Activated CD4-positive, alpha-beta T cell treated with anti-CD3 and anti-CD28 coated beads, Interleukin-2, amount 50 U/mL, for 24 hours (primary cell): Measurements from ENCODE around the gene IVD.

Experiments
- DNase-seq, 2 donors: peaks; one replicate each; pipeline ENCODE4 v3.0.0-alpha.2; 2020; ENCODE audit warnings: low read depth in 1 of 2, low spot score in 1 of 2

The IVD gene

DNA sequence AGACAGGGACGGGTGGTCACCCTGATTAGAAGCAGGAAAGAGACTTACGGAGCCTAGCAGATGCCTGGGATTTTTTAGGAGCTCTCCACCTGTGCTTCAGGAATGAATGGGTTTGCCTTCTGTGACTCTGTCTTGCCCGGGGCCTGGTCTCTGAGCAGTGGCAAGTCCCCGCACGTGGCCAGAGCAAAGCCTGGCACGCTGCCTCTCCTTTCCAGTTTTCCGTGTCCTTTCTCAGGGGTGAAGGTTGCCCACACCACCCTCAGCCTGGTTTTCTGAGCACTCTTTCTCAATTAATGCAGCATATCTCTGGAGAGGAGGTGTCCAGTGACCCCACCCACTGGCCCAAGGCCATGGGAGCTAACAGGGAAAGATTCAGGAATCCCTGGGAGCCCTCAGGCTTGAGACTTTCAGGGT, 50.7 kb downstream of the IVD start:
- no peak for DNase-seq

DNA sequence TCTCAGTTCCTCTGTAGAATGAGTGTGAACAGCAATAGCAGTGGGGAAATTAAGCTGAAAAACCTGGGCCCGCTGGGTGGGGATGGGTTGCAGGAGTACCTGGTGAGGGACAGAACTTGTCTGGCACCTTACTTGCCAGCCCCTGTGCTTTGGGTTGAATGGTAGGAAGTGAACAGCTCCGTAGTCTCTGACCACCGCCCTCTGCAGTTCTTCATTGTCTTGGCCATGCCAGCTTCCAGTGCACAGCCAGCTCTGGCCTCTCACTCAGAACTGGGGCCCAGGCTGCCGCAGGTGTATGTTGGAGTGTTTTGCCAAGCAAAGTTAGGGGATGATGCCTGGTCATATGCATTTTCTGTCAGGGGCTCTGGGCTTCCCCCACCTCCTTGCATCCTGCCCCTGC, 51.1 kb downstream of the IVD start:
- DNase-seq: no peak

DNA sequence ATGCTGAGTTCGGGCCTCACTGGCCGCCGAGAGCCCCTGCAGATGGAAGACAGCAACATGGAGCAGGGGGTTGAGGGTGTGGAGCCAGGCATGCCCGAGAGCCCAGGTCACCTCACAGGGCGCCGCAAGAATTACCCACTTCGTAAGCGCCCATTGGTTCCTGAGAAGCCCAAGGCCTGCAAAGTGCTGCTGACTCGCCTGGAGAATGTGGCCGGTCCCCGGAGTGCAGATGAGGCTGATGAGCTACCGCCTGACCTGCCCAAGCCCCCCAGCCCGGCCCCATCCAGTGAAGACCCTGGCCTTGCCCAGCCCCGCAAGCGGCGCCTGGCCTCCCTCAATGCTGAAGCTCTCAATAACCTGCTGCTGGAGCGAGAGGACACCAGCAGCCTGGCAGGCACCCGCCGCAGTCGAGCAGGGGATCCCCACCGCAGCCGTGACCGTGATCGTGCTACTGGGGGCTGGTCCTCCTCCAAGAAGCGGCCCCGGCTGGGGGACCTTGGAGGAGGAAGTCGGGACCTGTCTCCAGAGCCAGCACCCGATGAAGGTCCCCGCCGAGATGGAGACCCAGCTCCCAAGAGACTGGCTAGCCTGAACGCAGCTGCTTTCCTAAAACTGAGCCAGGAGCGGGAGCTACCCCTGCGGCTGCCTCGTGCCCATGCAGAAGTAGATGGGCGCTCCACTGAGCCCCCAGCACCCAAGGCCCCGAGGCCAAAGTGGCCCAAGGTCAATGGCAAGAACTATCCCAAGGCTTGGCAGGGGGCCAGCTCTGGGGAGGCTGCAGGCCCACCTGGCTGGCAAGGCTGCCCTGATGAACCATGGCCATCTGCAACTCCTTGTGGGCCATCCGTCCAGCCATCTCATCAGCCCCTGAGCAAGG, 53.1 kb downstream of the IVD start:
- DNase-seq: no peak

DNA sequence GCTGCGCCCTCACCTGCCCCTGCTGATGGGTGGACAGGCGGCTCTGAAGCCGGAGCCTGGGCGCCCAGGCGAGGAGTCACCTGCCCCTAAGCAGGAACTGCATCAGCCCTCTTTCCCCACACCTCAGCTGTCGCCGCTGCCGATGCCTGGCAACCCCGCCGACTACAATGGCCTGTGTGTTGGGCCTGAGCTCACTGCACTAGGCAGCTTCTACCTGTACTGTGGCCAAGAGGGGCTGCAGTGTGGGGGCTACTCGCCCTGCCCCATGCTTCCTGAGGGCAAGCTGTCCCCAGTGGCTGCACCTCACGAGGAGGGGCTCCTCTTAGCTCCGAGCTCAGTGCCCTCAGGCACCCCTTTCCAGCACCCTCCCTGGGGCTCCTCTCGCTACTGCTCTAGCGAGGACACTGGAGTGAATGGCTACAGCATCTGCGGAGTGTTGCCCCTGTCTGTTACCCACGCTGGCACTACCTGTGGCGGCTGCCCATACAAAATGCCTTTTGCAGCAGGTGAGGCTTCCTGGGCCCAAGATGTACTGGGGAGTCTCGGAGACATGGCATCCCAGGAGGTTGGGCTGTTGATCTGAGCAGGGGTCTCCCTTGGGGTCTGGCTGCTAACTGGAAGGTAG, 53.9 kb downstream of the IVD start:
- no peak for DNase-seq

DNA sequence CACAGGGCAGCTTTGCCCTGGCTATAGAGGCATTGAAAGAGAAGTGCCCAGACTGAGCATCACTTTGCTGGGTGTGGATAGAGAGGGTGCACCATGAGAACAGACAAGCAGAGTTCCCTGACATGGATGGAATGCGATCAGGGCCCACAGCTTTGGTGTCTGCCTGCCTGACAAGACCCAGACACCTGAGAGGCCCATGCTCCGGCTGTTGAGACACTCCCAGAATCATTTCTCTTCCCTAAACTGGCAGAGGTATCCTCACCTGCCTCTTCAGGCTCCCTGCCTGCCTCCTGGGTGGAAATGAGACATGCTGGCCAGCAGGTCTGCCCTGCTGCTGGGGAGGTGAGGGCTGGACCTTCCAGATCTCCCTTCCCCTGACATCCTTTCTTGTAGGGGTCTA, 54.8 kb downstream of the IVD start:
- DNase-seq: no peak

DNA sequence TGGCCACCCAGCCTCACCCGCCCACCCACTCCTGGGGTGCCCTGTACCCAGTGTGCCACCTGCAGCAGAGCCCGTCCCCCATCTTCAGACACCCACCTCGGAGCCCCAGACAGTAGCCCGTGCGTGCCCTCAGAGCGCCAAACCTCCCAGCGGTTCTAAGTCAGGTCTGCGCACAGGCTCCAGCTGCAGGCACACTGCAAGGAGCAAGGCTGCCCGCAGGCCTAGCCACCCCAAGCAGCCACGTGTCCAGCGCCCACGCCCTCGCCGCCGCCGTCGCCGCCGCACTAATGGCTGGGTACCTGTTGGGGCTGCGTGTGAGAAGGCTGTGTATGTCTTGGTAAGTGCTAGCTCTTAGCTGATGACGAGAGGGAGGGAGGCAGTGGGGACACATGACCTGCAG, 56.4 kb downstream of the IVD start:
- no peak for DNase-seq

DNA sequence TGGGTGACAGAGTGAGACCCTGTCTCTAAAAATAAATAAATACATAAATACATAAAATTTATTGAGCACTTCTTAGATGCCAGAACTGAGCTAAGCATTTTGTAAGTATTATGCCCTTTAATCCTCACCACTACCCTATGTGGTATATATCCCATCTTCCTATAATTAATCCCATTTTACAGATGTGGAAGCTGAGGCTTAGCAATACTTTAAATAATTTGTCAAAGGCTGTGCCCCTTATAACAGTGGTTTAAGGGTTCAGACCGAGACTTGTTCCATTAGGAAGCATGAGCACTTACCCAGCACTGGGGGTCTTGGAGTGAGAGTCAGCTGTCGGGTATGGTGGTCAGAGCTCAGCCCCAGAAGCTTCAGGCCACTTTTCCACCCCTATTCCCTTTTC, 57.7 kb downstream of the IVD start:
- DNase-seq: no peak

DNA sequence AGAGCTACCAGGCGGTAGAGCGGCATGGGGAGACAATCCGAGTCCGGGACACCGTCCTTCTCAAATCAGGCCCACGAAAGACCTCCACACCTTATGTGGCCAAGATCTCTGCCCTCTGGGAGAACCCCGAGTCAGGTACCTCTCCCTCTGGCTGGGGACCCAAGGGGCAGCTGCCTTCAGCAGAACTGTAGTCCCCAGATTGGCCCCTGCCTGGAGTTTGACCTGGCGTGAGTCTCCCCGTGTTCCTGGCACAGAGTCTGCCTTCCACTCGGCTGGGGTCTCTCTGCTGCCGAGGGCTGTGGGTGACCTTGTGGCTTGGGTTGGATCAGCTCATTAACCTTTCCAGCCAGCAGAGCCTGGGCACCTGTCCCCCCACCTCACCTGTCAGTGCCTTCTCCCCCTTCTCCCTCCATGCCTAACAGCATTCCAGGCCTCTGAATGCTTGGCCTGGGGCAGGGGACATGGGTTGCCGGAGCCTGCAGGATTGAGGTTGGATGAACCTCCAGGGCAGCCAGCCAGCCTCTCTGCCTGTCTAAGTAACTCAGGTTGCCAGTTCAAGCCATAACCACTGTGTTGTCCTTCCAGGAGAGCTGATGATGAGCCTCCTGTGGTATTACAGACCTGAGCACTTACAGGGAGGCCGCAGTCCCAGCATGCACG, 58.4 kb downstream of the IVD start:
- no peak for DNase-seq

DNA sequence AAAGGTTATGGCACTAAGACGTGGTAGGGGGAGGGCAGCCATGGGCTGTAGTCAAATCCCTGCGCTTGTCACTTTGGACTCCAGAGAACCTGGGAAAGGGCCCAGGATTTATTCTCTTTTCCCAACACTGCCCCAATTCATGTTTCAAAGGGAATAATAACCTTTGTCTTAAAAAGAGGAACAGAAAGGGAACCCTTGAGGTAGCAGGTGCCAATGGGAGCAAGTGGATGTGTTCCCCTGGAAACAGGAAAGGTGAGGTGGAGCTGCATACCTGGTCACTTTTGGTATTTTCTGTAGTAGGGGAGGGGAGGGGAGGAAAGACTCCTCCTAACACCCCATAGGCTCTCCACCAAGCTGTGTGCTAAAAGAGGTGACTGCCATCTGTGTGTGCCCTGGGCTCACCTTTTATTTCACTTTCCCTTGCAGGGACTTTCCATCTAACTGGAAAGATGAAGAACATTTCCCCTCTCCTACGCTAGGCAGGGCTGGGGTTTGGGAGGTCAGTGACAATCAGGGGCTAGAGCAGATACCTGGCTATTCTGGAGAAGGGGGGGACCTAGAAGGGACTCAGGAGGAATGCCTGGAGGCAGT, 59.1 kb downstream of the IVD start:
- DNase-seq: no peak

DNA sequence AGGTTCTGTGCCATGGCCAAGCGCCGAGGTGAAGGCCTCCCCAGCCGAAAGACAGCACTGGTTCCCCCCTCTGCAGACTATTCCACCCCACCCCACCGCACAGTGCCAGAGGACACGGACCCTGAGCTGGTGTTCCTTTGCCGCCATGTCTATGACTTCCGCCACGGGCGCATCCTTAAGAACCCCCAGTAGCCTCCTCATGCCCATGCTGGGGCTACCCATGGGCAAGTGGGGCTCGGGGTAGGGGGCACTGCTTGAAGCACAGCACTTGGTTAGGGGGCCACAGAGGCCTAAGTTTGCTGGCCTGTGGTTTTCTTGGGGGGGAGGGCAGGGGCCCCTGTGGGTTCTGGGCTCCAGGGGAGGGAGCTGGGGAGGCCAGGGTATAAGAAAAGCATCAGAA, 60.3 kb downstream of the IVD start:
- DNase-seq: no peak

DNA sequence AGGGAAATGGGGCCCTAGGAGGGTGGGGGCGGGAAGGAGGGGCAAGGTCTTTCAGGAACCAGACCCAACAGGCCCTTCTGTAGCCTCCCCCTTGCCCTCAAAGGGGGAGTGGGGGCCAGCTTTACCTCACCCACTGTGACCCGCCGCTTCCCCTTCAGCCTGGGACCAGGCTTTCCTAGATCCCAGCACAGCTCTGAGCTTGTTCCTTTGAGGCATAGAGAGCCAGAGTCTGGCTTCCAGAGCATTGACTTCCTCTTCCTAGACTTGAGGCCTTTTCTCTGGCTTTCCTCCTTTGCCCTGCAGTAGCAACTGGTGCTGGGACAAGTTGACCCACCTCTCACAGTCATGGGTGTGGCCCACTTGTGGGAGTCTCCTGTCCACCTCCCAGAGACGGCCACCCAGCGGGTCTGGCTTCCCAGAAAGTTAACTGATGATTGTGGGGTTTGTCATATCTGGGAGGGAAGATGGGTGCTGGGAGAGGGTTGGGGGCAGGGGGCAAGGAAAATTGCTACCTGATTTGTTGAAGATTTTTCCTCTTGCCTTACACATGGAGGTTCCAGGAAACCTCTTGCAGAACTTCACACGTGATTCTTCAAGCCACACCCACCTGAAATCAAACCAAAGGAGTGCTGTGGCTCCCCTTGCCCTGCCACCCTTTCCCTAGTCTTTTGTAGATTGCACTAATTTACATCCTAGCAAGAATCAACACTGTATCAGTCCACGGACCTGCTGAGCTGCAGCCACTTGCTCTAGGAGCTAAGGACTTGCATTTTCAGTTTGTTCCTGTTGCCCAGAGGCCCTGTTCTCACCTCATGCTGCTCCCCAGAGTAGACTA, 61.0 kb downstream of the IVD start:
- DNase-seq: no peak

DNA sequence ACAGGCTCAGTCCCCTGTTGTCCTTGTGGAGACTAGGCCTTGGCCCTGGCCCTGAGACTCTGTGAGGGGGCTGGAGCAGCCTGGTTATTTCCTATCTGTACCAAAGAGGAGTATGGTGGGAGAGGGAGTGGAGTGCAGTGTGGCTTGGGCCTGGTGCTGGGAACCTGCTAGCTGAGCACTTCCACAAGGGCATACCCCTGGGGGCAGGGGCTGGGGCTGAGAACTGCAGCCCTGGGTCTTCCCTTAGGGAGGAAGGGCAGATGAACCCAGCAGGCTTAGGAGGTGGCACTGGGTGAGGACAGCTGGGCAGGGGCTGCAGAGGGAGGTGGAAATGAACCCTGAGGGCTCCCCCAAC, 61.6 kb downstream of the IVD start:
- DNase-seq: no peak

DNA sequence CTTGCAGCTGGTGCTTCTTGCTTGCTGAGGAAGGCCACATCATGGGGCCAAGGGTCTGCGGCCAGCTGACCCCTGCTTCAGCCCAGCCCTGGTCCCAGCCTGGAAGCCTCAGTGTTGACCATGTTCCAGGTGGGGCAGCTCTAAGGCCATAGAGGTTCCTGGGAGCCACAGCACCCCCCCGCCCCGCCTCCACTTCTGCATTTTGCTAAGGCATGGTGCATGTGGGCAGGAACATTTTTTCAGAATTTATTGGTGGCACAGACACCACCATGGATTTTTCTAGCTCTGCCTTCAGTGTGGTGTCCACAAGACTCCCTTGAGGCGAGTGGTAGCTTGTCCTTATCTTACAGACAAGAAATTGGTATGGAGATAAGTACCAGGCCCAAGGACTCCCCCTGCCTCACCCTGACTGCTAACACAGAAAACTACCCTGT, 63.3 kb downstream of the IVD start:
- no peak for DNase-seq

DNA sequence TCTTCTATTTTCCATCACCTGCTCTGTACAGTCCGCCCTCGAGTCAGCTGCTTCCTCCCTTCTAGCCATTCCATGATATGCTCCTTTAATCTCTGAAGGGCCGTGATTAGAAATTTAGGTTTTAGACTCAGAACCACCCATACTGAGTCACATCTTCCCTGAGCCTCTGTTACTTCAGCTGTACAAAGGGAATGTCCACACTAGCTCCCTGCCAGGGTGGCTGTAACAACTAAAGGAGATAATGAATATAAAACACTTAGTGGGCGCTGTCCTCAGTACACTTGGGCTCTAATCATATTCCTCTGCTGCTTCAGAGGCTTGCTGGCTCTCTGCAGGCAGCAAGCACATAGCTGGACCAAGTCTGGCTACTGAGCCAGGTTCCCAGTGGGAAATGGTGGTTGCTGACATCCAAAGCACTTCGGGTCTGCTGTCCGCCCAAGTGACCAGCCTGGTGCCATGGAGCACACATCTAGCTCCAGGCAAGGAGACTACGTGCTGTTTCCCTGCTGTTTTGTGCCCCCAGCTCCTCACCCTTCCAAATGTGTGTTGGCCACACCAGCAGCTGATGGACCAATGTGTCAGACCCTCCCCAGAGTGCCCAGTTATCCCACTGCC, 64.3 kb downstream of the IVD start:
- no peak for DNase-seq

DNA sequence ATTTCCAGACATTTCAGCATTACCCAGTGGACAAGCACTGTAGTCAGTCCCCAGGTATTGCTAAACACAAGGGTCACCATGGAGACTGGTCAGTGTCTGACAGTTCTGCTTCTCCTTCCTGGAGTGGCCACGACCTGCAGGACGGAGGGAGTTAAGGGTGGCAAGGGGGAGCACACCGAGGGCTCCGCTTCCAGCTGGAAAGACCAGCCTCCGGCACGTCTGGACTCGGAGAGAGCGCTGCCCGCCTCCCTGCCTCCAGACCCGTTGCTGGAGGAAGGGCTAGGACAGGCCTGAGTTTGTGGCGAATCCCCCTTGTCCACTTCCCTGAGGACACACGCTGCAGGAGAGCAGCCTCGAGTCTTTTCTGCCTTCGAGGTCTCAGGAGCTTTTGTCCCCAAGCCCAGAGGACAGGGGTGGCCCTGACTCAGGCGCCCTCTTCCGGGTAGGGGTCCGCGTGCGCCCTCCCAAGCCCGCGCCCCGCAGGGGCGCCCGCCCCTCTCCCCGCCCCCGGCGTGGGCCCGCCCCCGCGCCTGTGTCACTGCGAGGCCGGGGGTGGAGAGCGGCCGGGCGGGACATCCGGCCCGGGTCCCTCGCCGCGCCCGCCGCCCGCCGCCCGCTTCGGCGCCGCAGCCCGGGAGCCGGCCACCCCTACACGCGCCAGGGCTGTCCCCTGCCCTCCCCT, 65.0 kb downstream of the IVD start, which contains the start of gene CHST14:
TSS of gene CHST14 (plus strand) at position 562 of the 682 bp plus-strand sequence. CDS start 230 bp downstream, outside the sequence.
- peak; percentile 18 to 29 for DNase-seq
